H1 (cell line): ENCODE data around the gene KIDINS220. TPM values are rescaled to one million over a fixed set of nuclear protein-coding genes. Genes with fewer than 3 reads are reported as not detected.

Source experiments
- CHD7 ChIP-seq: fragments of 300-600 bp; sonication (generic); IDR thresholded peaks from 2 replicates; pipeline ENCODE4 v1.7.1; 2012; ENCODE audit warnings: low read length, moderate library complexity, mild to moderate bottlenecking, inconsistent platforms; ENCODE audit not compliant: insufficient replicate concordance
- FOSL1 ChIP-seq: IDR thresholded peaks from 2 replicates; pipeline ENCODE4 v1.6.1; 2011; ENCODE audit warnings: mild to moderate bottlenecking, low read depth, low read length, moderate library complexity; ENCODE audit not compliant: insufficient read depth
- HDAC6 ChIP-seq: IDR thresholded peaks from one replicate; pipeline ENCODE4 v1.7.1; 2012; ENCODE audit warnings: low read depth, mild to moderate bottlenecking, inconsistent platforms, low read length, moderate library complexity
- KDM4A ChIP-seq: IDR thresholded peaks from one replicate; pipeline ENCODE4 v1.7.1; 2012; ENCODE audit warnings: low read depth, mild to moderate bottlenecking, moderate library complexity, low read length, inconsistent platforms; ENCODE audit not compliant: severe bottlenecking
- NANOG ChIP-seq: IDR thresholded peaks from 2 replicates; pipeline ENCODE4 v1.6.1; 2011; ENCODE audit warnings: low read length, low read depth, mild to moderate bottlenecking, inconsistent platforms; ENCODE audit not compliant: insufficient read depth, poor library complexity, severe bottlenecking
- POLR2AphosphoS5 ChIP-seq: IDR thresholded peaks from 2 replicates; pipeline ENCODE4 v1.6.1; 2011; ENCODE audit warnings: low read depth, low read length
- TAF7 ChIP-seq: optimal IDR thresholded peaks from 2 replicates; pipeline ENCODE3; 2011; ENCODE audit warnings: low read depth, mild to moderate bottlenecking, inconsistent platforms, low read length, moderate library complexity, borderline replicate concordance
- polyA plus RNA-seq, 7 experiments: library from polyadenylated mRNA; depleted of rRNA in 3 of 7; stranded (reverse) in 5 of 7; unstranded in 2 of 7; fragments of >200 nt in 5 of 7; fragments of 200-250 nt in 2 of 7; gene quantifications; 1 replicate in 5 of 7; 2 replicates in 1 of 7; 4 replicates in 1 of 7; pipeline versions ENCODE4 v1.2.1 to v1.2.3, GENCODE V29; 2011 to 2013; ENCODE audit warnings: missing spikeins in 2 of 7, mixed read lengths in 2 of 7
- total RNA-seq: library from RNA; stranded (reverse); fragmentation: NEBNext Ultra II Directional; extraction: Animal tissue kit (Norgen Biotek cat#: 25700); gene quantifications from 2 replicates; pipeline ENCODE4 v1.2.1, GENCODE V29; 2021

KIDINS220 gene
- total and polyA plus RNA-seq, 2 of the 8 experiments (the other 6 are each of a cell fraction or from before 2014, with no cell fraction given): 21.2 to 27.1 TPM

DNA sequence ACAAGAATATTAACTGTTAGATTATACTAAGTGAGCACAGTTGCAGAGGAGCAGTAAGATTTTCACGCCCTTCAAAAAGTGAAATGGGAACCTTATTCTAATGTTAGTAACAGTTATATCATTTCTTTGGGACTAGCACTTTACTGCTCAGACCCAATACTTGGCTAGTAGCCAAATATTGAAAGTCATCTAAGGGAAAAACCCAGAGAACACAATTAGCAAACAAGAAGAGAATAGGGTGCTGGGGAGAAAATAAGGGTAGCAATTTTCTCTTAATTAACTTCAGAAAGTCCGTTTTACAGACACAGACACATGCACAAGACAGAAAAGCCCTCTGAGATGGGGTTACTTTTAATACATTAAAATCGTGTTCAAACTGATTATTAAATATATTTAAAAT, 83.8 kb downstream of the KIDINS220 start (continued):
- no peak for TF ChIP-seq KDM4A
- TF ChIP-seq POLR2AphosphoS5: no peak
- no peak for TF ChIP-seq TAF7
- TF ChIP-seq NANOG: no peak
- no peak for TF ChIP-seq FOSL1
- no peak for TF ChIP-seq HDAC6
- no peak for TF ChIP-seq CHD7
